WI38 (cell line): ENCODE results near the gene TTC39A.

Source experiments
- H3K4me3 ChIP-seq: 2 replicates; pipeline ENCODE4 v1.5.1; 2011; ENCODE audit warnings: low read depth, mild to moderate bottlenecking, control low read depth, low read length
- TF ChIP-seq, protein P1 (sequence below): IDR thresholded peaks from 2 replicates; pipeline ENCODE4 v1.5.1; 2012; ENCODE audit warnings: low read depth, mild to moderate bottlenecking, control low read depth, low read length

TTC39A gene

GRCh38 chr1:51345300-51345687 lies 14.9 kb upstream of the TTC39A start:
- H3K4me3 ChIP-seq, result no peak overlapping the region
- TF ChIP-seq, protein P1, sequence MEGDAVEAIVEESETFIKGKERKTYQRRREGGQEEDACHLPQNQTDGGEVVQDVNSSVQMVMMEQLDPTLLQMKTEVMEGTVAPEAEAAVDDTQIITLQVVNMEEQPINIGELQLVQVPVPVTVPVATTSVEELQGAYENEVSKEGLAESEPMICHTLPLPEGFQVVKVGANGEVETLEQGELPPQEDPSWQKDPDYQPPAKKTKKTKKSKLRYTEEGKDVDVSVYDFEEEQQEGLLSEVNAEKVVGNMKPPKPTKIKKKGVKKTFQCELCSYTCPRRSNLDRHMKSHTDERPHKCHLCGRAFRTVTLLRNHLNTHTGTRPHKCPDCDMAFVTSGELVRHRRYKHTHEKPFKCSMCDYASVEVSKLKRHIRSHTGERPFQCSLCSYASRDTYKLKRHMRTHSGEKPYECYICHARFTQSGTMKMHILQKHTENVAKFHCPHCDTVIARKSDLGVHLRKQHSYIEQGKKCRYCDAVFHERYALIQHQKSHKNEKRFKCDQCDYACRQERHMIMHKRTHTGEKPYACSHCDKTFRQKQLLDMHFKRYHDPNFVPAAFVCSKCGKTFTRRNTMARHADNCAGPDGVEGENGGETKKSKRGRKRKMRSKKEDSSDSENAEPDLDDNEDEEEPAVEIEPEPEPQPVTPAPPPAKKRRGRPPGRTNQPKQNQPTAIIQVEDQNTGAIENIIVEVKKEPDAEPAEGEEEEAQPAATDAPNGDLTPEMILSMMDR, result no peak

DNA sequence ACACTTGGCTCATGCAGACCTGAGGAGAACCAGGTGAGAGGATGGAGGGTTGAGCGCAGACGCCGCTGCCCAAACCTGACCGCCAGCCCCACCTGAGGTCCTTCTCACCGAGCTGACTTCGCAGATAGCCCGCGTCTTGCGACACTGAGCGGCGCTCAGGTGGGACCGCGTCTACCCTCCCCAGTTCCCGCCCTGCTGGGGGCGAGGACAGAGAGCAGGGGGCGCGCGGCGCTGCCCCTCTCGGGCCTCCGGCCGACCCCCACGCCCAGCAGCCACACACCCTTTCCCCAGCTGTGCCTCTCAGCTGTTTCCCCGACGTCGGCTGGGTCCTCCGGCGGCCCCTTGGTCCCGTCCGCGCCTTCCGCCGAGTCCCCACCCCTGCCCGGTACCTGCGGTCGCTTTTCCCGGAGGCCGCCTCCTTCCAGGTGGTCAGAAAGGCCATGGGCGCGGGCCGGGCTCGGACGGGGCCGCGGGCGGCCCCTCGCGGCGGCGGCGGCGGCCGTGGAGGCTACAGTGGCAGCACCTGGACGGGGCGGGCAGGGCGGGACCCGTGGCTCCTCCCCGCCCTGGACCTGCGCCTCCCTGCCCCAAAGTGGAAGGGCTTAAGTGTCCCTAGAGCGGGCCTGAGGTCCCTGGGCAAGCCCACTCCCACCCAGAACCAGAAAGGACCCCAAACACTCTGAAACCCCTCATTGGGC lies 14.4 kb upstream of the TTC39A start:
- H3K4me3 ChIP-seq, result no peak overlapping the region
- TF ChIP-seq, protein P1, result no peak

DNA sequence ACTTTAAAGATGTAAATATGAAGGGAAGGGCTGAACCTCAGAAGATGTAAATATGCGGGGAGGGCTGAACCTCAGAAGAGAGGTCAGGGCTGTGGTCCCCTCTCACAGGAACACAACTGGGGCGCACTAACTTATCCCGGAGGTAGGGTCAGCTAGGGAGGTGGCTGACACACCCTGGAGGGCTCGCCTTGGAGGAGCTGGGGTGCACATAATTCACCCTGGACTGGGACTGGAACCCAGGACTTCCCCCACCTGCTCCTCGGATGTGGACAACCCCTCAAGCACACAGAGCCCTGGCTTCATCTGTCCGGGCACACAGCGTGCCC lies 13.9 kb upstream of the TTC39A start:
- TF ChIP-seq, protein P1, result no peak
- no peak overlapping the region for H3K4me3 ChIP-seq

GRCh38 chr1:51343624-51344023 lies 13.3 kb upstream of the TTC39A start:
- TF ChIP-seq, protein P1, result no peak
- H3K4me3 ChIP-seq, result no peak overlapping the region

- no peak overlapping the region for H3K4me3 ChIP-seq
- TF ChIP-seq, protein P1, result no peak
Measured at GRCh38 chr1:51342591-51343206, 12.3 kb upstream of the TTC39A start.

DNA sequence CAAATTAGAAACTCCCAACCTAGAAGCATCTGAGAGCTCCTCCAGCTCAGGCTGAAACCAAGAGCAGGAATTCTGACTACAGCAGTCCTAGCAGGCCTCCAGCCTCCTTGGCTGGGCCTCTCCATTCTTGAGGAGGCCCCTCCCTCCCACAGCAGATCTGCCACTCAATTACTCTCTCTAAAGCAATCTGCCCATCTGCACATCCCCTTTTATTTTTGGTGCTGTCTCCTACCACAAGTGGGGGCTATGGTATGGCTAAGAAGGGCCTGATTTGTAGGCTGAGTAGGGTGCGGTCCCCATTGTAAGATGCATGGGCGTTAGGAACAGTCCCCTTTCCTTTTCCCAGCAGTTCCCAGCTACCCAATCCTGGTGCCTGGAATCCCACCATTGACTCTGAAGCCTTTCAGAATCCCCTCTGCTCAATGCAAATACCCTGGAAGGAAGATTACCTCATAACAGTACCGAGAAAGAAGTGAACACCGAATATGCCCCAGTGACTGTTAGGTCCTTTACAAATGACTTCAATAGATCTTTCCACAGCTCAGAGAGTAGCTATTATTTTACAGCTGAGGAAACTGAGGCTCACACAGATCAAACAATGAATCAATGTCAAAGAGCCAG lies 11.6 kb upstream of the TTC39A start:
- no peak overlapping the region for H3K4me3 ChIP-seq
- TF ChIP-seq, protein P1, result no peak

- H3K4me3 ChIP-seq, result no peak overlapping the region
- TF ChIP-seq, protein P1, result no peak
Measured at GRCh38 chr1:51340380-51340779, 10.0 kb upstream of the TTC39A start.
